ENCODE measurements around the gene MAD1L1. TPM values are rescaled to one million over a fixed set of nuclear protein-coding genes. Genes with fewer than 3 reads are reported as not detected.

Gene MAD1L1
- total RNA-seq, 1 donor from 2014 or later = 53.8 TPM

DNA sequence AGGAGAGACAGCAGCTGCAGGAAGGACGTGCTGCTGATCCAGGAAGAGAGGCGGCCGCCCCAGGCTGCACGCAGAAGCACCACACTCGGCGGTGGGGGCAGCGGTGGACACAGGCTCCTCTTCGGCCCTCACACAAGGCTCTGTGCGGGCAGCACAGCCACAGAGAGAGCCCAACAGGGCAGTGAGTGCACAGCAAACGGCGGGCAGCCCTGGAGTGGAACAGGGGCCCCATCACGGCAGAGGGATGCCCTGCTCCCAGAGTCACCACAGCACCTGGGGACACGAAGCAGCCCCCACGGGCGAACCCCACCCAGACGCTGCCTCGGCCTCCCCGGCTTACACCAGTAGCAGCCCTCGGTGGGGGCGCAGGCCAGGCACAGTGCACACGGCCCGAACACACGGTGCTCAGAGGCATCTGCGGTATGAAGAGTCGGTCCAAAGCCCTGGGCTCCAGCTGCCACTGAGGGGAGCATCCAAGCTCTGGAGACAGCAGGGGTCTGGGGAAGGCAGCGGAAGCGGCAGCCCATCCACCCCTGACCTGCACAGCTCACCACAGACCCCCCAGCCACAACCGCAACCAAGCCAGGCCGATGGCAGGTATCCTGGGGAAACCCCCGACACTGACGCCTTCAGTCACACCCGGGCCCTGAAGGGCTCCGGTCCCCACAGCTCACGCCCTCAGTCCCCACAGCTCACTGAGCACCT is 26.1 kb upstream of the MAD1L1 start:
- H3K9me3 Mint-ChIP-seq = no peaks in the 10 kb centered on the region
- no peak for DNase-seq (ENCODE audit: low read depth, low spot score)
- H3K4me1 Mint-ChIP-seq = no peaks in the 10 kb centered on the region
- TF ChIP-seq, protein P1, sequence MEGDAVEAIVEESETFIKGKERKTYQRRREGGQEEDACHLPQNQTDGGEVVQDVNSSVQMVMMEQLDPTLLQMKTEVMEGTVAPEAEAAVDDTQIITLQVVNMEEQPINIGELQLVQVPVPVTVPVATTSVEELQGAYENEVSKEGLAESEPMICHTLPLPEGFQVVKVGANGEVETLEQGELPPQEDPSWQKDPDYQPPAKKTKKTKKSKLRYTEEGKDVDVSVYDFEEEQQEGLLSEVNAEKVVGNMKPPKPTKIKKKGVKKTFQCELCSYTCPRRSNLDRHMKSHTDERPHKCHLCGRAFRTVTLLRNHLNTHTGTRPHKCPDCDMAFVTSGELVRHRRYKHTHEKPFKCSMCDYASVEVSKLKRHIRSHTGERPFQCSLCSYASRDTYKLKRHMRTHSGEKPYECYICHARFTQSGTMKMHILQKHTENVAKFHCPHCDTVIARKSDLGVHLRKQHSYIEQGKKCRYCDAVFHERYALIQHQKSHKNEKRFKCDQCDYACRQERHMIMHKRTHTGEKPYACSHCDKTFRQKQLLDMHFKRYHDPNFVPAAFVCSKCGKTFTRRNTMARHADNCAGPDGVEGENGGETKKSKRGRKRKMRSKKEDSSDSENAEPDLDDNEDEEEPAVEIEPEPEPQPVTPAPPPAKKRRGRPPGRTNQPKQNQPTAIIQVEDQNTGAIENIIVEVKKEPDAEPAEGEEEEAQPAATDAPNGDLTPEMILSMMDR (conservative IDR thresholded peaks at IDR 0.05) = no peak
- H3K27ac Mint-ChIP-seq (ENCODE audit: unreplicated experiment) = no peak overlapping the region
- H3K27me3 Mint-ChIP-seq (ENCODE audit: low read depth) = no peaks in the 10 kb centered on the region
- H3K36me3 Mint-ChIP-seq (ENCODE audit: low read depth) = peaks cover 3% of the 10 kb centered on the region
- H3K4me3 Mint-ChIP-seq = no peak overlapping the region

DNA sequence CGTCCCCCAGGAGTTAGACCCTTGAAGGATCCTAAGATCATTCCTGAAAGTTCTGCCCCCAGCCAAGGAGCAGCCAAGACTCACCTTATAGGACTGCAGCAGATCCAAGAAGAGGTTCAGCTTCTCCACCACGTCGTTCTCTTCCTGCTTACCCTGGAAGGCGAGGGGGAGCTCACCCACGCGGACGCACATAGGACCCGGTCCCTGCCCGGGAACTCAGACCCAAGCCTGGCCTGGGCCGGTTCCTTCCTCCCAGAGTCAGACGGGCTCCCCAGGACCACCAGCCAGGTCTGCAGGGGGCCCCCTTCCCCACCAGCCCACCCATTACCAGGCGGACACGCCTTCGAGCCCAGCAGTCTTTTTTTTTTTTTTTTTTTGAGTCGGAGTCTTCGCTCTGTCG is 24.9 kb upstream of the MAD1L1 start:
- peak overlapping the region; percentile 50 for H3K27ac Mint-ChIP-seq (ENCODE audit: unreplicated experiment)

DNA sequence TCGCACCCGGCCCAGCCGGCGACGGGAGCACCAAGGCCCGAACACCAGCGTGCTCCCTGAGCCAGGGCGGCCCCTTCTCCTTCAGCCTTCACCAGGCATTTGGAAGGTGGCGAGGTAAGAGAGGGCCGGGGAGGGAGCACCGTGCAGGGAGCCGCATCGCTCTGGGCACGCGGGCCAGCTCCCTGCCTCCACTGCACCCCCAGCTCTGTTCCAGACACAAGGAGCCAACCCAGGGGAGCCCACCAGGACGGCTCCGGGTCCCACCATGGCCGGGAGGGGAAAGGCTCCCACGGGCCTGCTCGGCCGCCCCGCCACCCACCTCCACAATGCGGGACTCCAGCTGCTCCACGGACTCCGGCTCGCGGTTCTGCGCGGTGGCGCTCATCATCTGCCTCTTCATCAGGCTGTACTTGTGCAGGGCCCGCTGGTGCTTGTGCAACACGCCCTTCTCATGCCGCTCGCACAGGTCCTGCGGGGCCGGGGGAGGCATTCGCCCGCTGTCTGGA is 24.4 kb upstream of the MAD1L1 start:
- H3K4me1 Mint-ChIP-seq = no peaks in the 10 kb centered on the region
- no peaks in the 10 kb centered on the region for H3K27me3 Mint-ChIP-seq (ENCODE audit: low read depth)

More for the DNA sequence above, 24.9 kb upstream of the MAD1L1 start:
- TF ChIP-seq, protein P1 (conservative IDR thresholded peaks at IDR 0.05) = no peak
- H3K36me3 Mint-ChIP-seq (ENCODE audit: low read depth) = peaks cover 3% of the 10 kb centered on the region
- H3K9me3 Mint-ChIP-seq = no peaks in the 10 kb centered on the region
- DNase-seq (ENCODE audit: low read depth, low spot score) = no peak
- H3K27me3 Mint-ChIP-seq (ENCODE audit: low read depth) = no peaks in the 10 kb centered on the region
- H3K4me1 Mint-ChIP-seq = no peaks in the 10 kb centered on the region
- no peak overlapping the region for H3K4me3 Mint-ChIP-seq

DNA sequence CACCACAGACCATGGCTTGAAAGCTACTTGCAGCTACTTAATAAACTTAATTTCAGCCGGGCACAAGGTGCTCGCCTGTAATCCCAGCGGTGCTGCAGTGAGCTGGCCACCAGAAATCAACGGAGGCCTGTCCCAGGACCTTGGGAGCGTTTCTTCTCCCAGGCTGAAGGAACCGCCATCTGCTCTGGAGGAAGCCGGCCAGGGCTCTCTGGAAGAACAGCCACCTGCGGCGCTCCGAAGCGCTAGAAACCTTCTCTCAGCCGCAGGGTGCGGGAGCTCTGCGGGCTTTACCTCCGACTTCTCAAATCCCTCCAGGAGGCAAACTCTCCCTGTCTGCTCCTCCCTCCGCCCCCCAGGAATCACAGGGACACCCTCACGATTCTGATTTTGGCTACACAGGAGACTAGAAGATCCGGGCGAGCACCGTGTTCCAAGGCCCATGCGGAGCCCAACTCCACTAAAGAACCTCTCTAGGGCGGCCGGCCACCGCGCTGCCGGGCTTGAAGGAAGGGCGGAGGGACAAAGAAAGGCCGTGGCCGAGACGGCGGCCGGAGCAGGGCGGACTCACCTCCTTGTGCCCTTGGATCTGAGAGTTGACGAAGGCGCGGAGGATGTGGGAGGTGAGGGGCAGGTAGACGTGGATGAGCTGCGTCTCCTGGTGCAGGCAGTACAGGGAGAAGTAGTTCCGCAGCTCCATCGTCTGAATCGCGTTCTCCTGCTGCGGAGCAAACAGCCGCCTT is 23.7 kb upstream of the MAD1L1 start:
- TF ChIP-seq, protein P1 (conservative IDR thresholded peaks at IDR 0.05) = no peak
- Mint-ChIP-seq H3K36me3 (ENCODE audit: low read depth) (peaks cover 3% of the 10 kb centered on the region), H3K27ac (ENCODE audit: unreplicated experiment) (no peak overlapping the region), H3K27me3 (ENCODE audit: low read depth) (no peaks in the 10 kb centered on the region), H3K4me3 (no peak overlapping the region), H3K4me1 (no peaks in the 10 kb centered on the region), H3K9me3 (no peaks in the 10 kb centered on the region)
- no peak for DNase-seq (ENCODE audit: low read depth, low spot score)

More for the DNA sequence above, 24.4 kb upstream of the MAD1L1 start:
- Mint-ChIP-seq H3K4me3 (no peak overlapping the region), H3K9me3 (no peaks in the 10 kb centered on the region), H3K27ac (ENCODE audit: unreplicated experiment) (no peak overlapping the region), H3K36me3 (ENCODE audit: low read depth) (peaks cover 3% of the 10 kb centered on the region)
- DNase-seq (ENCODE audit: low read depth, low spot score) = no peak
- TF ChIP-seq, protein P1 (conservative IDR thresholded peaks at IDR 0.05) = no peak

DNA sequence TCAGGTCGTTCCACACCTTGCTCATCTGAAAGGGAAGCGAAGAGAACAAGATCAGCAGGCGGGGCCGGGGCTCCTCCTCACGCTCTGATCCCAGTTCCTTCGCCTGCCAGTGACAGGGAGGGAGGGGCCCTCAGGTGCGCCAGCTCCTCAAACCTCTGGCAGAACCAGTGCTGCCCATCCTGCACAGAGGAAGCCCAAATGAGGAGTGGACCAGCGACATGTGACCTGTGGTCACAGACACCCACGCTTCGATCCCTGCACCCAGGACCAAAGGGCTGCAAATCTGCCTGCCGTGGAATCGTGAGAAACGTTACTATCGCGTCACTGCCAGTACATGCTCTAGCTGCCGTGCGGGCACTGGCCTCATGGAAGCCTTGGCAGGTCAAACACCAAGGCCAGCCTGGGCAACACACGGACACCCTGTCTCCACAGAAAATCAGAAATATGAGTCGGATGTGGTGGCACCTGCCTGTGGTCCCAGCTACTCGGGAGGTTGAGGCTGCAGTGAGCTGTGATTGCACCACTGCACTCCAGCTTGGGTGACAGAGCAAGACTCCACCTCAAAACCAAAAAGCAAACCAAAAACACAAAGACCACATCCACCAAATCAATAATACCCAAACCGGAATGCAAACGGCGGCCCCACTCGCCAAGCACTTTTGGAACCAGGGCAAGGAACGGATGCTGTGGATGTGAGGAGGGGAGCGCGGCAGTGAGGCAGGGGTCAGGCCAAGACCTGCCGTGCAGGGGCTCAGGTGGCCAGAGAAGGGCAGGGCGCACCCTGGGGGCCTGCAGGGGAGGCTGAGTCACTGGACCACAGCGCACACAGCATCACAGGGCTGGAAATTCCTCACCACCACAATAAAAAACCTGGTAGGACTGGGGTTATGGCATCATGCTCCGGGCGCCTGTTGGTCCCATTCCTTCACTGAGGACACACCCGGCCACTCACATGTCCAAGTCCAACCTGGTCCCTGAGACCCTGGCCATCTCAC is 22.7 kb upstream of the MAD1L1 start:
- H3K9me3 Mint-ChIP-seq = no peaks in the 10 kb centered on the region
- TF ChIP-seq, protein P1 (conservative IDR thresholded peaks at IDR 0.05) = no peak
- no peaks in the 10 kb centered on the region for H3K4me1 Mint-ChIP-seq
- H3K4me3 Mint-ChIP-seq = no peak overlapping the region
- no peak for DNase-seq (ENCODE audit: low read depth, low spot score)
- peak overlapping the region; percentile 86 for H3K27ac Mint-ChIP-seq (ENCODE audit: unreplicated experiment)
- no peaks in the 10 kb centered on the region for H3K27me3 Mint-ChIP-seq (ENCODE audit: low read depth)
- peaks cover 3% of the 10 kb centered on the region for H3K36me3 Mint-ChIP-seq (ENCODE audit: low read depth)

All from neural crest cell (in vitro differentiated cells).